Nucleus accumbens (tissue), 56 donors: ENCODE results near the gene SAG.

ENCODE experiments used
- DNase-seq, 56 donors: peaks; one replicate each; lab custom pipeline; 2025; lab: John Stamatoyannopoulos, UW

SAG gene

DNA sequence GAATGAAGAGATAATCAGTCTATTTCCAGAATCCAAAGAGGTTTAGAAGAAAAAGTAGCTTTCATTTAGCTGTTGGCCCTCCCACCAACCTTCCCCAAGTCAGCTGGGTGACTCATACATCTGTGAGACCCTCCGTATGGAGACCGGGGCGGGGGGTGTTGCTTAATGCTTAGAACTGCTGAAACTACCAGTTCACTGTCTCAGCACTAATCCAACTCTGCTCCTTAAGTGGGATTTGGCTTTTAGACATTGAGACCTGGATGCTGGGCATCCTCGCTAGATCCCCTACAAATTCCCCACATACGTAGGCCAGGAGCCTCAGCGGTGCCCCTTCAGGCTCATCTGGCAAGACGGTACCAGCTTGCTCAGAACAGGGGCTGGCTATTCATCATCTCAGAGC lies at the start of gene SAG:
Gene SAG (plus strand): TSS at position 252 of the 400 bp plus-strand sequence. CDS start 1,374 bp downstream, outside the sequence.
- DNase-seq, result no peak

DNA sequence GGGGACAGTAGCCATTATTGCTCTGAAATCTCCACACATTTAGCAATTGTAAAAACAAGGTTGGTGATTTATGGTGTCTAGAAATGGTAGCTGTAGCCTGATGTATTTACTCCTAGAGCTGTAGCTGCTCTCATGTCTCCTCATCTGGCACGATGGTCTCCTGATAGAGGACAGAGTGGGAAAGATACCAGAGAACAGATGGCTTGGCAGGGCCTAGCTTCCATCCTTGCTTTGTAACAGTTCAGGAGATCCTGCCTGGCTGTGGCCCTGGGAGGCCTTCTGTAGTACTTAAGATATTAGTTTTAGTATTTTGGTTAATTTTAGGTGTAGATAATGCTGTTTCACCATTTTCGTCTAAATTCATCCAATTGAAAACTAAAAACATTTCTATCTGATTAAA lies 49.4 kb upstream of the SAG start:
- DNase-seq, result no peak

DNA sequence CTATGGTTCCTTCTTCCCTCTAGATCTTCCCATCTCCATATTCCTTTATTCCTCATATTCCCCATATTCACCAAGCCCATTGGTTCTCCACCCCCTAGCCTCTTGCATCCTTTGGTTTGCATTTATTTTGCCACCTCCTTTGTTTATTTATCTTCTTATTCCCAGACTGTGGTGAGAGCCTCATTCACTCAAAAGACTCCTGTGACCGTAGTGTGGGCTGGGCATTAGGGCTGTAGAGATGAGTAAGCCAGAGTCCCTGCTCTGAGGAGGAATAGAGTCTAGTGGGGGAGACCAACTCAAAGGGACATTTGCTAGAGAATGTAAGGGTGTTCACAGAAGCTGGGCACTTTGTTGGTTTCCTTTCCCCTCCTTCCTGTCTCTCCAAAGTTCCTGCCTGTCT lies 47.9 kb upstream of the SAG start:
- no peak for DNase-seq

DNA sequence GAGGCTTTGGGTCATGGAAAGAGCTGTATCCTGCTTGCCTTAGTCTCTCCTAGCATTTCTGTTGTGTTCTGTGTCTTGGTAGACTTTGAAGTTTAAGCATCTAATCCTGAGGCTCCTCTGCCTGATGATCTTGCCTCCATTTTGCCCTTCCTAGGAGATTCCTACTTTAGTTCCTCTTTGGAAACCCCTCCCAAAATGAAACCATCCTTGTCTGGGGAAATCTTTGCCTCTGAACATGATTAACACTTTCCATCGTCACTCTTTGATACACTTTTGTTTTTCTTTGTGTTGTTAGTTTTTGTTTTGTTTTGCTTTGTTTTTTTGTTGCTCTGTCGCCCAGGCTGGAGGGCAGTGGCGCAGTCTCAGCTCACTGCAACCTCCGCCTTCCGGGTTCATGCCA lies 47.0 kb upstream of the SAG start:
- no peak for DNase-seq

DNA sequence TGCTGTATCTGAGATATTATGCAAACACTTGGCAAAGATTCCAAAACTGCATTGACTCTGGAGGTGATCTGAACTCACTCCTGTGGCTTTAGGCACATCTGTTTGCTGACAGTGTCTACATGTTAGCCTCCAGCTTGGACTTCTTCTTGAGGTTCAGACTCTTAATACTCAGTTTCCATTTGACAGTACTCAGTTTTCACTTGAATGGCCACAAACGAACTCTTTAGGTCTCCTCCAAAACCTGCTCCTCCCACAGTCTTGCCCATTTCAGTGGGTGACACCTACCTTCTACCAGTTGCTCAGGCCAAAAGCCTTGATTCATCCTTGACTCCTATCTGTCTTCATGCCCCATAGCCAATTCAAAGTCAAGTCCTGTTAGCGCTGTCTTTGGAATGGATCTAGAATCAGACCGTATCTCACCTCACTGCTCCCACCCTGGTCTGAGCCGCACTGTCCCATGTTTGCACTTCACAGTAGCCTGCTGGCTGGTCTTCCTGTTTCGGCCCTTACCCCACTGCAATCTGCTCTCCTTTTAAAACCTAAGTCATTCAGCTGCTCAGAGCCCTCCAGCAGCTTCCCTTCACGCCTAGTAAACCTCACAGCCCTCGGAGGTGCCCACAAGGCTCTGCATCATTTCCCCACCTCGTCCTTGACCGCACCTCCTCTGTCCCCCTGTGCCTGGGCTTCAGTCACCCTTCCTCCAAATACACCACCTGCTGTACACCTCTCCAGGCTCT lies 45.6 kb upstream of the SAG start:
- DNase-seq, result no peak

DNA sequence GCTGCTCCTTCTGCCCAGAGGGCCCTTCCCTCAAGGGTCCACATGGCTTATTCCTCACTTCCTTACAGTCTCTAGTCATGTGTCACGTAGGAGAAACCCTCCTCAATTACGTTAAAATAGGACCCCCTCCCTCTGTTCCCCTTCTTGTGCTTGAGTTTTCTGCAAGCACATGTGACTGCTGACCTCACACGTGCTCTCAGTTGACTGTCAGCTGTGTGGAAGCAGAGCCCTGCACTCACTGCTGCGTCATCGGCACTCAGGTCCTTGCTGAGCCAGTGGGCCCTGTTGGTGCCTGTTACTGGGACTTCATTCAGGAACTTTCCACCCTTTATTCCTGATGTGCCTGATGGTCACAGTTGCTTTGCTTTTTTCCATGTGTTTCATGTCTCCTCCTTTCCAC lies 45.1 kb upstream of the SAG start:
- no peak for DNase-seq

DNA sequence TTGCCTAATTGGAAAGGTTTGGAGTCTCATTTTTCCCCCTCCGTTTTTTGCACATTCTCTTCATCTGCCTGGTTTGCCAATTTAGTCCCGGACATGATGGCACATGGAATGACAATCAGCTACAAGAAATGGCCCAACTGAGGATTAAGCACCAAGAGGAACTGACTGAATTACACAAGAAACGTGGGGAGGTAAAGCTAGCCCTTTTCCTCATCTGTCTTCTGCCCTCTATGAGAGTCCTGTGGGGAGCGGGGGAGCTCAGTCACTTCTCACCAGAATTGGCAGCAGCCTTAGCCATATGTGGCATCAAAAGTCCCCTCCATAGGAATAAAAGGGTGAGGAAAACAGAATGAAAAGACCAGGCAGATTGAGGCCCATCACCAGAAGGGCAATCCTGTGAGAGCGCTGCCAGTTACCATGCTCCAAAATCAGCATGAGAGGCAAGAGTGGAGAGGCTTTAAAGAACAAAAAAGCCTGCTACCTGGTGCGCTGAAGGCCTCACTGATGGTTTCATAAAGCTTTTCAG lies 44.5 kb upstream of the SAG start:
- DNase-seq, result no peak

DNA sequence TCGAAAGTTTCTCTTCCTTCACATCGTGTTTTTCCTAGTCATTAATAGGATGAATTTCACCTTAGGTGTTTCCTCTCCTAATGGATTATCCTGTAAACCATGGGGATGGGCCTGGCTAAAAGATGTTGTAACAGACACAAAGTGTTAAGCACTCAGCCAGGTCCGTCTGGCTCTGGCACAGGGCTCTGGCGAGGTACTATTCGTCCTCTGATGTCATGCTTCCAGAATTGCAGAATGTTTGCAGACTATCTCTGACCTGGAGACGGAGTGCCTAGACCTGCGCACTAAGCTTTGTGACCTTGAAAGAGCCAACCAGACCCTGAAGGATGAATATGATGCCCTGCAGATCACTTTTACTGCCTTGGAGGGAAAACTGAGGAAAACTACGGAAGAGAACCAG lies 42.9 kb upstream of the SAG start:
- no peak for DNase-seq

DNA sequence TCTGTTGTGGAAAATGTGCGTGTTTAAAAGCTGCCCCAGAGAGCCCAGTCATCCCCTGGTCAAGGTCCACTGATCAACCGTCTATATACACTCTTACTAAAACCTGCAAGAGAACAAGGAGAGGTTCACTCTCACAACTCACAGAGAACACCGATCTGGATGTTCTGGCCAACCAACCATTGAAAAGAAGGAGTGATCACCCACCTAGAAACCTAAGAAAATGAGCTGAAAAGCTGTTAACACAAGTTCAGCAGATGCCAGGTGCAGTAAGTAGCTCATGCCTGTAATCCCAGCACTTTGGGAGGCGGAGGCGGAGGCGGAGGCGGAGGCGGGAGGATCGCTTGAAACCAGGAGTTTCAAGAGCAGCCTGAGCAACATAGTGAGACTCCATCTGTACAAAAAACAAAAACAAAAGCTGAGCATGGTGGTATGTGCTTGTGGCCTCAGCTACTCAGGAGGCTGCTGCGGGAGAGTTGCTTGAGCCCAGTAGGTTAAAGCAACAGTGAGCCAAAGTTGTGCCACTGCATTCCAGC lies 41.7 kb upstream of the SAG start:
- DNase-seq, result peak in 6 of 56 donors; percentile 8 to 36 (median 18)

DNA sequence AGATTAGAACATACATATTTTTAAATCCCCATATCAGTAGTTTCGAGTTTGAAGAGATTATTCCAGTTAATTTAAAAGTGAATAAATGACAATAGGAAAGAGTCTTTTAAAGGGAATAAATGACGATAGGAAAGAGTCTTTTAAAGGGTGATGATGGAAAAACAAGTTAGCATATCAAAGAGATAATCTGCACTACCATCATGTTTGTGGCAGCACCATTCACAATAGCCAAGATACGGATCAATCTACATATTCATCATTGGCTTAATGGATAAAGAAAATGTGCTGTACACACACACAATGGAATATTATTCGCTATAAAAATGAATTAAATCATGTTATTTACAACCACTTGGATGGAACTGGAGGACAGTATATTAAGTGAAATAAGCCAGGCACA lies 41.1 kb upstream of the SAG start:
- no peak for DNase-seq

DNA sequence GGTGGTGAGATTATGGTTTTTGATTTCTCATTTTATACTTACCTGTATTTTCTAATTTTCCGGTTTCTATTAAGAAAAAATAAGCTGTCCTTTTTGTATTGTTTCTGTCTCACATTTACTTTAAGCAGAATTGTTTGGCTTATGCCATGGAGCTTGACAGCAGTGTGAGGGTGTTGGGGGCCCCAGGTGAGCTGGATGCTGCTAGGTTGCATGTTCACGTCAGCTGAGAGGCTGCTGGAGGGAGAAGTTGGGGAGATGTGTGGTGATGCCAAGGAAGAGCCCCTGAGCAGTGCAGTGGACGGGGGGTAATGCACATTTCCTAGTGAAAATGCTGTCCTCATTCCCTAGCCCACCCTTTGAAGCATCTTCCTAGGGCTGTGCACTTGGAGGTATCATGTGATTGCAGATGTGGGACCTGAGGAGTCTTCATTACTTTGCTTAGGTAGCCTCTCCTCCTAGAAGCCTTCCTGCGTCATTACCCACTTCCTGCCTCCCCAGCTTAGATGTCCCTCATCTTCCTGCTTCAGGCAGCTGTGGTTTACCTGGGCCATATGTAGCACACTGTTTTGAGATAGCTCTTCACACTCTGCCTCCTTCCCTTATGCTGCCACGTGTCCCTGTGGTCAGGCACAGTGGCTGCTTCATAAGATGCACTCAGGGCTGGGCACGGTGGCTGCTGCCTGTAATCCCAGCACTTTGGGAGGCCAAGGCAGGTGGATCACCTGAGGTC lies 39.9 kb upstream of the SAG start:
- no peak for DNase-seq

DNA sequence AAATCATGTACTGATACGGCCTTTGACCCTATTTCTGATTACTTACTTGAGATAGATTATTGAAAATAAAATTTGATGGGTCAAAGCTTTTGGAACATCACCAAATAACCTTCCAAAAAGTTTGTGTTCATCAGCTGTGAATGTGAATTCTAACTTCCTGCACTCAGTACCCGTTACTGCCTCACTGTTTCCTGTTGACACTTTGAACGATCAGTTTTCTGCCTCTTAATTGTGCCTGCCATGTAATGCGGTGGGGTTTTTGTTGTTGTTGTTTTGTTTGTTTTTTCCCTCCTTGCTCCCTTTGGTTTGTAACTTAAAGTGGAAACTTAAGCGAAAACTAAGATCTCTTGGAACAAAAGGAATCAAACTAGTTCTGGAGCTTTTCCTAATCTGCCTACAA lies 37.2 kb upstream of the SAG start:
- DNase-seq, result no peak

DNA sequence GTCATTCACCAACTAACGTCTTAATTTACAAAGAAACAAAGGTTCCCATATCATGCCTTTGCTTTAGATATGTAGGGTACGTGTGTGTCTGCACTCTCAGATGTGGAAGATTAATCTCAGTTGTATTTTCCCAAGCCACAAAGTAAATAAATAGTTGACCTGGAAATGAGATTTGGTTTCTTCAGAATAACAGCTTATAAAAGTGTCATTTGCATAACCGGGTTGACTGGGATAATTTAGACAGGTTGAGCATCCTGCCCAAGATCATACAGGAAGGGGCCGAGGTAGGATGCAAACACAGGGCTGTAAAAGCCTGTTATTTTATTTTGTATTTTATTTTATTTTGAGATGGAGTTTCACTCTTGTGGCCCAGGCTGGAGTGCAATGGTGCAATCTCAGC lies 36.7 kb upstream of the SAG start:
- no peak for DNase-seq

DNA sequence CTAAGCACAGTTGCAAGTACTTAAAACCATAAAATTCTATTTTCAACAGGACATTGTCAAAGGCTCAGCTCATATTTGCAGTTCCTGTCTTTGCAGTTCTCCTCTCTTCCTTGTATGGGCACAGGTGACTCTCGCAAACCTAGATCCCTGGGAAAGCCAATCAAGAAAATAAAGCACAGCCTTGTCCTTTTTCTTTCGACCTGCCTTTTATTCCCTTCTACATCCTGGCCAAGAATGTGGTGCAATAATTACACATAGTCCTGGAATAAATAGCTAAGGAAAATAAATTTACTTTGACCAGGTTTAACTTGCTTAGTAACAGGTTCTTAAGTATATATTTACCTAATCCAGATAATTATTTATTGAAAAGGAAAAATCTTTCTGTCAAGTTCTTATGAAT lies 35.9 kb upstream of the SAG start:
- DNase-seq, result no peak

DNA sequence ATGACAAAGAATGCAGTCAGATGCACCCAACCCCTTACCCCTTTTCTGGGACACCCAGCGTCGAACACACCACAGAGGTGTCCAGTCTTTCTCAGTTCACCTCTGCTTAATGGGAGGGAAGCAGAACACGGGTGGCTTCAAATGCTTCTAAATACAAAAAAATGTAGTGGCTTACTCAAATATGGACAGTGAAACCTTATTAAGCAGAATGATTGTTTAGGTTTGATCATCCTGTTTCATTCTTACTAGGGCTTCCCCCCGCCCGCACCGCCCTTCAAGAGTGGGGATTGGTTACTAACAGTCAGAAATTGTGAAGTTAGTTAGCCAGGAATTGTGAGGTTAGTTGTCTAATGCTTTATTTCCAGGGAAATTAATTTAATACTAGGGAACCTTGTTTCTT lies 34.5 kb upstream of the SAG start:
- no peak for DNase-seq

DNA sequence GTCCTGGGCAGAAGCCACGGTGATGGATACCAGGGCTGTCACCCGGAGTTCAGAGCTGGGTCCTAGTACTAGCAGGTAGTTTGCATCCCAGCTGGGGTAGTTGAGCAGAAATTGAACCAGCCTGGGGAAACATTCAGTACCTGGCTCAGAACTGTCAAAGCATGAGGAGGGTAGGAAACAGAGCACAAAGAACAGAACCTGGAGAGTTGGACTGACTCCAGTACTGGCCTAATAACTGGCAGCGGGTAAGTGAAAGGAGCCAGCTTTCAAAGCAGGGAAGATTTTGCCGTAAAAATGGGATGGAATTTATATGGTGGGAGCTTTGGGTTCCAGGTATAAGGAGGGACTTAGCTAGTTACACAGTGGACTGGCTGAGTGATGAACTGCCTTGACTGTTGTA lies 32.4 kb upstream of the SAG start:
- no peak for DNase-seq

DNA sequence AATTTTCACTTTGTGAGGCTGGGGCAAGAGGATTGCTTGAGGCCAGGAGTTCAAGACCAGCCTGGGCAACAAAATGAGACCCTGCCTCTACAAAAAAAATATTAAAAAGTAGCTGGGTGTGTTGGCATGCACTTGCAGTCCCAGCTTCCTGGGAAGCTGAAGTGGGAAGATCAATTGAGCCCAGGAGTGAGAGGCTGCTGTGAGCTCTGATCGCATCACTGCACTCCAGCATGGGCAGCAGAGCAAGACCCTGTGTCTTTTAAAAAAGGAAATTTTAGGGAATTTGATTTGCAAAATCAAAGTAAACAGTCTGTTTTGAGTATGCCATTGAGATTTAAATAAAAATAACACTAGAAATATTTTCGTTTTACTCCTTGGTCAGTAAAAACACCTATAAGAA lies 28.7 kb upstream of the SAG start:
- no peak for DNase-seq

DNA sequence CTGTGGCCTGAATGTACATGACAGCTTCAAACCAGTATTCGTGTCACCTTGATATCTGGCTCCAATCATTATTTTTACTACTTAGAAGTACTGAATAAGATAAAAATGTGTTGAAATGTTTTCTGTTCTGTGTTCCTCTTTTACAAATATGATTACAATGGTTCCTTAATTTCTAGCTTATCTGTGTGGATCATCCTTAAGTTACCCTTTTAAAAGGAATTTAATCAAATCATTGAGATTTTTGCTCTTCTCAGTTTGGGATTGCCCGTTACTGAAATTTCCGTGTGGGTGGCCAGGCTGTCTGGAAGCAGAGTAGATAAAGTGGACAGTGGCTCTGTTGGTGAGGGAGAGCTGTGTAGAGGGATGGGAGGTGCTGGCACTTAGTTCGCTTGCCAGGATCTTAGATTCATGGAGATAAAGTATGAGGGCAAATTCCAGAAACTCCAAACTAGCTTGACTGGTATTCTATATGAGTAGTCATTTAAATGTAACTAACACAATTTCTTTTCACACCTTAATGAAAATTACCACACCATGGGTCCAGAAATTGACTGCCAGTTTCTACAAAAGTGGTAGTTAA lies 27.4 kb upstream of the SAG start:
- no peak for DNase-seq

DNA sequence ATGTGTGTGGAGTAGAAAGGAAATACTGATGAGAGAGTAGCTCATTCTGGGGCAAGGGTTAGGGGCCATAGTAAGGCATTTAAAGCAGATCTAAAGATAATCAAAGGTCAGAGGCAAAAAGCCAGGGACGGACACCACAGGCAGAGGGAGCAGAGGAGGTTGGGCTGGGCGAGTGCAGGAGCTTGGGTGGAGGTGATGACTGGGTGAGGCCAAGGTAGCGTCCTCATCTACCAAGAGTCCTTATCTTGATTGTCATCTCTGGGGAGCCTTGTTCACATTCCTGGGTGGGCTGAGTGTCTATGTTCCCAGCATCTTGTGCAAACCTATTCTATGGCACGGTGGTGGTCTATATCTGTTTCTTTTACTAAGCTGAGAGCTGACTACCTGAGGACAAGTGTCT lies 26.1 kb upstream of the SAG start:
- no peak for DNase-seq

DNA sequence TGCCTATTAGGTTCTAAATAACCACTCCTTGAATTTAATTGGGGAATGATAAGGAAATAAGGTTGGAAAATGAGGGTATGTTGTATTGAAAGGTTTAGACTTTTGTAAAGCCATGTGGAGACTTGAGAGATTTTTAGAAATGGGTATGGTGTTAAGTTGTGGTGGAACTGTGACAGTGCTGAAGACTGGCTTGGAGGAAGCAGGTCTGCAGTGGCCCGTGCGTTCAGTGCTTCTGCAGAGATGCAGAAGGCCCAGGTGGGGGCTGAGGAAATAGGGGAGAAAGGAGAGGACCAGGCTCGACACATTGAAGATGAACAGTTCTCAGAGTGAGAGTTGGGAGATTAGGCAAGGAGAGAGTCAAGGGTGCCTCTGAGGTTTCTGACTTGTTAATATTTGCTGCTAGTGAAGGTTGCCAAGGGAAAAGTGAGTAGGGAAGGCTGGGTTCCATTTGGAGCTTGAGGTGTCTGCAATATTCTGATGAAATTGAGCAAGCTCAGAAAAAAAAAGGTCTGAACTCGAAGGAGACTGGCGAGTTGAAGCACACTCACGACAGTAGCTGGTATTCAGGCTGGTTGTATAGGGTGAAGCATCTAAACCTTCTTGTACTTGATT lies 25.5 kb upstream of the SAG start:
- no peak for DNase-seq

DNA sequence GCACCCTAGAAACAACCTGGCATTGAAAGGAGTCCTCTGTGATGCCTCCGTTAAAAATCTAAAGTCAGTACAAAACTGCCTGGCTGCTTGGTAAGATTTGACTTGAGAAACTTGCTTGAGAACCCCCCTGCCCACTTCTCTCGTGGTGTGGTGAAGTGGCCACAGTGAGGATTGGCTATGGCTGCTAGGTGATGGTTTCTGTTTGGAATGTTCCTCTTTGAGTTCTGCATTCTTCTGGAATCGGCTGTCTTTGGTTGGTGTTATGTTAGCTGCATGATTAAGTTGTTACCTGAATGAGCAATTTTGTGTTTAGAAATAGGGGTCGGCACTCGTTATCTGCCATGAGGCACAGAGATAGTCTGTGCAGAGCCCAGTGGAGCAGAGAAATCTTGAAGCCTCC lies 21.7 kb upstream of the SAG start:
- DNase-seq, result no peak
